H1 (cell line): ENCODE measurements around the gene RNF141. TPM values are rescaled to one million over a fixed set of nuclear protein-coding genes. Genes with fewer than 3 reads are reported as not detected.

Experiments
- BRCA1 ChIP-seq: IDR thresholded peaks from 2 replicates; pipeline ENCODE4 v1.6.1; 2012; ENCODE audit warnings: low read depth, low read length, improper control_type of control experiment
- HDAC6 ChIP-seq: IDR thresholded peaks from one replicate; pipeline ENCODE4 v1.7.1; 2012; ENCODE audit warnings: low read depth, mild to moderate bottlenecking, inconsistent platforms, low read length, moderate library complexity
- KDM1A ChIP-seq: fragments of 200-600, 300-600 bp; sonication (generic); IDR thresholded peaks from 2 replicates; pipeline ENCODE4 v1.7.1; 2016; ENCODE audit warnings: mild to moderate bottlenecking, low read length, borderline replicate concordance
- NANOG ChIP-seq: IDR thresholded peaks from 2 replicates; pipeline ENCODE4 v1.6.1; 2011; ENCODE audit warnings: low read length, low read depth, mild to moderate bottlenecking, inconsistent platforms; ENCODE audit not compliant: insufficient read depth, poor library complexity, severe bottlenecking
- POU5F1 ChIP-seq: IDR thresholded peaks from 2 replicates; pipeline ENCODE4 v1.6.1; 2011; ENCODE audit warnings: low read depth, mild to moderate bottlenecking, low read length, moderate library complexity
- SAP30 ChIP-seq: fragments of 300-600 bp; sonication (generic); IDR thresholded peaks from 2 replicates; pipeline ENCODE4 v1.7.1; 2012; ENCODE audit warnings: low read length, moderate library complexity, mild to moderate bottlenecking, inconsistent platforms; ENCODE audit not compliant: insufficient read depth, insufficient replicate concordance
- SIN3A ChIP-seq, 2 experiments: IDR thresholded peaks in 1 of 2; conservative IDR thresholded peaks in 1 of 2; 2 replicates each; pipeline ENCODE4 v1.6.1; 2011 to 2012; ENCODE audit warnings: low read length in 2 of 2, improper control_type of control experiment in 1 of 2, low read depth in 1 of 2, mild to moderate bottlenecking in 1 of 2
- SP2 ChIP-seq: IDR thresholded peaks from 2 replicates; pipeline ENCODE4 v1.6.1; 2012; ENCODE audit warnings: mild to moderate bottlenecking, low read length, inconsistent platforms
- polyA plus RNA-seq, 7 experiments: library from polyadenylated mRNA; depleted of rRNA in 3 of 7; stranded (reverse) in 5 of 7; unstranded in 2 of 7; fragments of >200 nt in 5 of 7; fragments of 200-250 nt in 2 of 7; gene quantifications; 1 replicate in 5 of 7; 2 replicates in 1 of 7; 4 replicates in 1 of 7; pipeline versions ENCODE4 v1.2.1 to v1.2.3, GENCODE V29; 2011 to 2013; ENCODE audit warnings: missing spikeins in 2 of 7, mixed read lengths in 2 of 7
- total RNA-seq: library from RNA; stranded (reverse); fragmentation: NEBNext Ultra II Directional; extraction: Animal tissue kit (Norgen Biotek cat#: 25700); gene quantifications from 2 replicates; pipeline ENCODE4 v1.2.1, GENCODE V29; 2021
- TF ChIP-seq, protein P1 (sequence below): fragments of 300-600 bp; sonication (generic); IDR thresholded peaks from 2 replicates; pipeline ENCODE4 v1.7.1; 2012; ENCODE audit warnings: low read length, moderate library complexity, mild to moderate bottlenecking, inconsistent platforms; ENCODE audit not compliant: insufficient replicate concordance
- TF ChIP-seq, protein P2 (sequence below): IDR thresholded peaks from 2 replicates; pipeline ENCODE4 v1.6.1; 2011; ENCODE audit warnings: low read length, improper control_type of control experiment

The RNF141 gene
- total and polyA plus RNA-seq, 2 of the 8 experiments (the other 6 are each of a cell fraction or from before 2014, with no cell fraction given): 8.5 to 22.8 TPM

DNA sequence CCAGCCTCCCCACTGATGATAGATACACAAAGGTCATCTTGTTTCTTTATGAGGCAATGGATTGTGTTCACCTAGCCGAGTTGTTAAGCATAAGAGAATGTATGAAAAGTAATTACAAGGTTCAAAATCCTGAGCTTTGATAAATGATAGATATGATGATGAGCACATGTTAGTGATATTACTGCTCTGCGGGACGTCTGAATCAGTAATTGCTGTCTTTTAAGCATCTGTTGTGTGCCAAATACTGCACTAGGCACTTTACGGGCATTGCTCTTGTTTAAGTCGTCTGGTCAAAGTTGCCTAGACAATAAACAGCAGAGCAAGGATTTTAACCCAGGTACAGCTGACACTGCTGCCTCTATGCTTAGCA lies 559 bp upstream of the RNF141 start (continued):
- TF ChIP-seq, protein P1, sequence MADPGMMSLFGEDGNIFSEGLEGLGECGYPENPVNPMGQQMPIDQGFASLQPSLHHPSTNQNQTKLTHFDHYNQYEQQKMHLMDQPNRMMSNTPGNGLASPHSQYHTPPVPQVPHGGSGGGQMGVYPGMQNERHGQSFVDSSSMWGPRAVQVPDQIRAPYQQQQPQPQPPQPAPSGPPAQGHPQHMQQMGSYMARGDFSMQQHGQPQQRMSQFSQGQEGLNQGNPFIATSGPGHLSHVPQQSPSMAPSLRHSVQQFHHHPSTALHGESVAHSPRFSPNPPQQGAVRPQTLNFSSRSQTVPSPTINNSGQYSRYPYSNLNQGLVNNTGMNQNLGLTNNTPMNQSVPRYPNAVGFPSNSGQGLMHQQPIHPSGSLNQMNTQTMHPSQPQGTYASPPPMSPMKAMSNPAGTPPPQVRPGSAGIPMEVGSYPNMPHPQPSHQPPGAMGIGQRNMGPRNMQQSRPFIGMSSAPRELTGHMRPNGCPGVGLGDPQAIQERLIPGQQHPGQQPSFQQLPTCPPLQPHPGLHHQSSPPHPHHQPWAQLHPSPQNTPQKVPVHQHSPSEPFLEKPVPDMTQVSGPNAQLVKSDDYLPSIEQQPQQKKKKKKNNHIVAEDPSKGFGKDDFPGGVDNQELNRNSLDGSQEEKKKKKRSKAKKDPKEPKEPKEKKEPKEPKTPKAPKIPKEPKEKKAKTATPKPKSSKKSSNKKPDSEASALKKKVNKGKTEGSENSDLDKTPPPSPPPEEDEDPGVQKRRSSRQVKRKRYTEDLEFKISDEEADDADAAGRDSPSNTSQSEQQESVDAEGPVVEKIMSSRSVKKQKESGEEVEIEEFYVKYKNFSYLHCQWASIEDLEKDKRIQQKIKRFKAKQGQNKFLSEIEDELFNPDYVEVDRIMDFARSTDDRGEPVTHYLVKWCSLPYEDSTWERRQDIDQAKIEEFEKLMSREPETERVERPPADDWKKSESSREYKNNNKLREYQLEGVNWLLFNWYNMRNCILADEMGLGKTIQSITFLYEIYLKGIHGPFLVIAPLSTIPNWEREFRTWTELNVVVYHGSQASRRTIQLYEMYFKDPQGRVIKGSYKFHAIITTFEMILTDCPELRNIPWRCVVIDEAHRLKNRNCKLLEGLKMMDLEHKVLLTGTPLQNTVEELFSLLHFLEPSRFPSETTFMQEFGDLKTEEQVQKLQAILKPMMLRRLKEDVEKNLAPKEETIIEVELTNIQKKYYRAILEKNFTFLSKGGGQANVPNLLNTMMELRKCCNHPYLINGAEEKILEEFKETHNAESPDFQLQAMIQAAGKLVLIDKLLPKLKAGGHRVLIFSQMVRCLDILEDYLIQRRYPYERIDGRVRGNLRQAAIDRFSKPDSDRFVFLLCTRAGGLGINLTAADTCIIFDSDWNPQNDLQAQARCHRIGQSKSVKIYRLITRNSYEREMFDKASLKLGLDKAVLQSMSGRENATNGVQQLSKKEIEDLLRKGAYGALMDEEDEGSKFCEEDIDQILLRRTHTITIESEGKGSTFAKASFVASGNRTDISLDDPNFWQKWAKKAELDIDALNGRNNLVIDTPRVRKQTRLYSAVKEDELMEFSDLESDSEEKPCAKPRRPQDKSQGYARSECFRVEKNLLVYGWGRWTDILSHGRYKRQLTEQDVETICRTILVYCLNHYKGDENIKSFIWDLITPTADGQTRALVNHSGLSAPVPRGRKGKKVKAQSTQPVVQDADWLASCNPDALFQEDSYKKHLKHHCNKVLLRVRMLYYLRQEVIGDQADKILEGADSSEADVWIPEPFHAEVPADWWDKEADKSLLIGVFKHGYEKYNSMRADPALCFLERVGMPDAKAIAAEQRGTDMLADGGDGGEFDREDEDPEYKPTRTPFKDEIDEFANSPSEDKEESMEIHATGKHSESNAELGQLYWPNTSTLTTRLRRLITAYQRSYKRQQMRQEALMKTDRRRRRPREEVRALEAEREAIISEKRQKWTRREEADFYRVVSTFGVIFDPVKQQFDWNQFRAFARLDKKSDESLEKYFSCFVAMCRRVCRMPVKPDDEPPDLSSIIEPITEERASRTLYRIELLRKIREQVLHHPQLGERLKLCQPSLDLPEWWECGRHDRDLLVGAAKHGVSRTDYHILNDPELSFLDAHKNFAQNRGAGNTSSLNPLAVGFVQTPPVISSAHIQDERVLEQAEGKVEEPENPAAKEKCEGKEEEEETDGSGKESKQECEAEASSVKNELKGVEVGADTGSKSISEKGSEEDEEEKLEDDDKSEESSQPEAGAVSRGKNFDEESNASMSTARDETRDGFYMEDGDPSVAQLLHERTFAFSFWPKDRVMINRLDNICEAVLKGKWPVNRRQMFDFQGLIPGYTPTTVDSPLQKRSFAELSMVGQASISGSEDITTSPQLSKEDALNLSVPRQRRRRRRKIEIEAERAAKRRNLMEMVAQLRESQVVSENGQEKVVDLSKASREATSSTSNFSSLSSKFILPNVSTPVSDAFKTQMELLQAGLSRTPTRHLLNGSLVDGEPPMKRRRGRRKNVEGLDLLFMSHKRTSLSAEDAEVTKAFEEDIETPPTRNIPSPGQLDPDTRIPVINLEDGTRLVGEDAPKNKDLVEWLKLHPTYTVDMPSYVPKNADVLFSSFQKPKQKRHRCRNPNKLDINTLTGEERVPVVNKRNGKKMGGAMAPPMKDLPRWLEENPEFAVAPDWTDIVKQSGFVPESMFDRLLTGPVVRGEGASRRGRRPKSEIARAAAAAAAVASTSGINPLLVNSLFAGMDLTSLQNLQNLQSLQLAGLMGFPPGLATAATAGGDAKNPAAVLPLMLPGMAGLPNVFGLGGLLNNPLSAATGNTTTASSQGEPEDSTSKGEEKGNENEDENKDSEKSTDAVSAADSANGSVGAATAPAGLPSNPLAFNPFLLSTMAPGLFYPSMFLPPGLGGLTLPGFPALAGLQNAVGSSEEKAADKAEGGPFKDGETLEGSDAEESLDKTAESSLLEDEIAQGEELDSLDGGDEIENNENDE: no peak
- TF ChIP-seq POU5F1 (no peak), SAP30 (no peak), HDAC6 (no peak), NANOG (no peak), SIN3A (conservative IDR thresholded peaks at IDR 0.05 in 1 of 2, IDR thresholded peaks at IDR 0.05 in 1 of 2; ENCODE audit: low read depth in 1 of 2, low read length in 2 of 2) (no peak), KDM1A (no peak), BRCA1 (no peak), SP2 (no peak)
- TF ChIP-seq, protein P2, sequence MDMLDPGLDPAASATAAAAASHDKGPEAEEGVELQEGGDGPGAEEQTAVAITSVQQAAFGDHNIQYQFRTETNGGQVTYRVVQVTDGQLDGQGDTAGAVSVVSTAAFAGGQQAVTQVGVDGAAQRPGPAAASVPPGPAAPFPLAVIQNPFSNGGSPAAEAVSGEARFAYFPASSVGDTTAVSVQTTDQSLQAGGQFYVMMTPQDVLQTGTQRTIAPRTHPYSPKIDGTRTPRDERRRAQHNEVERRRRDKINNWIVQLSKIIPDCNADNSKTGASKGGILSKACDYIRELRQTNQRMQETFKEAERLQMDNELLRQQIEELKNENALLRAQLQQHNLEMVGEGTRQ: no peak
